Cardiac muscle cell (in vitro differentiated cells and primary cell): Measurements from ENCODE around the gene LGALS4. TPM values are rescaled to one million over a fixed set of nuclear protein-coding genes. Genes with fewer than 3 reads are reported as not detected.
"Not testable (repeated sequence)": the region's sequence is repeated elsewhere in the genome, so short reads cannot be mapped to it uniquely, and the experiment has no call there.

Experiments used
- DNase-seq, 2 donors: peaks; one replicate each; pipeline versions ENCODE4 v3.0.0 to v3.0.0-alpha.2; 2010 to 2017; ENCODE audit warnings: low read depth in 1 of 2, low spot score in 1 of 2
- H3K27ac ChIP-seq: fragments of 200-600 bp; sonication (generic); 2 replicates; pipeline ENCODE4 v1.5.1; 2016
- H3K27me3 ChIP-seq: fragments of 200-600 bp; sonication (generic); 2 replicates; pipeline ENCODE4 v1.6.0; 2016; ENCODE audit warnings: control low read depth
- H3K36me3 ChIP-seq: fragments of 200-600 bp; sonication (generic); 2 replicates; pipeline ENCODE4 v1.5.1; 2016; ENCODE audit warnings: control low read depth
- H3K4me1 ChIP-seq: fragments of 200-600 bp; sonication (generic); 2 replicates; pipeline ENCODE4 v1.8.1; 2017; ENCODE audit warnings: low read depth, mild to moderate bottlenecking, mixed run types
- H3K4me3 ChIP-seq: fragments of 200-600 bp; sonication (generic); 2 replicates; pipeline ENCODE4 v1.5.1; 2016; ENCODE audit warnings: mild to moderate bottlenecking
- H3K9me3 ChIP-seq: fragments of 200-600 bp; sonication (generic); 2 replicates; pipeline ENCODE4 v1.5.1; 2017; ENCODE audit warnings: low read depth, mild to moderate bottlenecking, control low read depth
- polyA plus RNA-seq: library from polyadenylated mRNA; unstranded; fragments of >200 nt; fragmentation: Nextera tagmentation; extraction: Ambion mirVana; gene quantifications from 2 replicates; pipeline ENCODE4 v1.2.1, GENCODE V29; 2016
- total RNA-seq: library from RNA; depleted of rRNA; stranded (reverse); fragments of >200 nt; gene quantifications from 2 replicates; pipeline ENCODE4 v1.2.3, GENCODE V29; 2016
- TF ChIP-seq, protein P1 (sequence below): IDR thresholded peaks from 2 replicates; pipeline ENCODE4 v1.5.1; 2012; ENCODE audit warnings: low read depth, mild to moderate bottlenecking, low read length

Gene LGALS4
- total RNA-seq (0.46 and 1.0 TPM in 2 replicates), polyA plus RNA-seq (0.50 and 2.0 TPM in 2 replicates)

- TF ChIP-seq, protein P1, sequence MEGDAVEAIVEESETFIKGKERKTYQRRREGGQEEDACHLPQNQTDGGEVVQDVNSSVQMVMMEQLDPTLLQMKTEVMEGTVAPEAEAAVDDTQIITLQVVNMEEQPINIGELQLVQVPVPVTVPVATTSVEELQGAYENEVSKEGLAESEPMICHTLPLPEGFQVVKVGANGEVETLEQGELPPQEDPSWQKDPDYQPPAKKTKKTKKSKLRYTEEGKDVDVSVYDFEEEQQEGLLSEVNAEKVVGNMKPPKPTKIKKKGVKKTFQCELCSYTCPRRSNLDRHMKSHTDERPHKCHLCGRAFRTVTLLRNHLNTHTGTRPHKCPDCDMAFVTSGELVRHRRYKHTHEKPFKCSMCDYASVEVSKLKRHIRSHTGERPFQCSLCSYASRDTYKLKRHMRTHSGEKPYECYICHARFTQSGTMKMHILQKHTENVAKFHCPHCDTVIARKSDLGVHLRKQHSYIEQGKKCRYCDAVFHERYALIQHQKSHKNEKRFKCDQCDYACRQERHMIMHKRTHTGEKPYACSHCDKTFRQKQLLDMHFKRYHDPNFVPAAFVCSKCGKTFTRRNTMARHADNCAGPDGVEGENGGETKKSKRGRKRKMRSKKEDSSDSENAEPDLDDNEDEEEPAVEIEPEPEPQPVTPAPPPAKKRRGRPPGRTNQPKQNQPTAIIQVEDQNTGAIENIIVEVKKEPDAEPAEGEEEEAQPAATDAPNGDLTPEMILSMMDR = no peak
- Histone ChIP-seq H3K27me3 (no peaks in the 10 kb centered on the region), H3K9me3 (no peaks in the 10 kb centered on the region), H3K27ac (no peak within 1 kb of the TSS), H3K4me3 (no peak within 1 kb of the TSS), H3K36me3 (peaks cover 12% of the 10 kb centered on the region), H3K4me1 (peaks cover 4% of the 10 kb centered on the region)
- DNase-seq = no peak
These were observed at the start of gene LGALS4 for GRCh38 chr19:38812841-38813320. TSS of gene LGALS4 (minus strand) at chr19:38812945. CDS start at chr19:38812886, 59 bp downstream.

DNA sequence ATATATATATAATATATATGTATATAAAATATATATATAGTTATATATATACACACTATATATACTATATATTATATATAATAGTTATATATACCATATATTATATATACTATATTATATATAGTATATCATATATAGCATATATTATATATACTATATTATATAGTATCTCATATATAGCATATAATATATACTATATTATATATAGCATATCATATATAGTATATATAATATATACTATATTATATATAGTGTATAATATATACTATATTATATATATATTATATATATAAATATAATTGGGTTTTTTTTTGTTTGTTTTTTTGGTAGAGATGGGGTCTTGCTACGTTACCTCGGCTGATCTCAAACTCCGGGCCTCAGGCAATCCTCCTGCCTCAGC, 48.6 kb upstream of the LGALS4 start:
- no peaks in the 10 kb centered on the region for H3K9me3 ChIP-seq
- TF ChIP-seq, protein P1 = no peak
- peaks cover 19% of the 10 kb centered on the region for H3K4me1 ChIP-seq
- no peak for DNase-seq
- no peaks in the 10 kb centered on the region for H3K36me3 ChIP-seq
- H3K4me3 ChIP-seq = no peak overlapping the region
- H3K27me3 ChIP-seq = no peaks in the 10 kb centered on the region
- no peak overlapping the region for H3K27ac ChIP-seq

- H3K4me3 ChIP-seq, H3K9me3 ChIP-seq, H3K36me3 ChIP-seq, H3K27me3 ChIP-seq: not testable (repeated sequence)
- H3K4me1 ChIP-seq = peaks cover 19% of the 10 kb centered on the region
- DNase-seq = peak in 1 of 2 donors; percentile 36
- H3K27ac ChIP-seq = peak overlapping the region; percentile 80
These were observed 47.0 kb upstream of the LGALS4 start for GRCh38 chr19:38859631-38860204.

GRCh38 chr19:38856813-38857212, 44.1 kb upstream of the LGALS4 start:
- TF ChIP-seq, protein P1 = no peak
- no peaks in the 10 kb centered on the region for H3K36me3 ChIP-seq
- H3K9me3 ChIP-seq = no peaks in the 10 kb centered on the region
- no peaks in the 10 kb centered on the region for H3K27me3 ChIP-seq
- no peak overlapping the region for H3K4me3 ChIP-seq
- DNase-seq = no peak
- no peak overlapping the region for H3K27ac ChIP-seq
- H3K4me1 ChIP-seq = peaks cover 19% of the 10 kb centered on the region

DNA sequence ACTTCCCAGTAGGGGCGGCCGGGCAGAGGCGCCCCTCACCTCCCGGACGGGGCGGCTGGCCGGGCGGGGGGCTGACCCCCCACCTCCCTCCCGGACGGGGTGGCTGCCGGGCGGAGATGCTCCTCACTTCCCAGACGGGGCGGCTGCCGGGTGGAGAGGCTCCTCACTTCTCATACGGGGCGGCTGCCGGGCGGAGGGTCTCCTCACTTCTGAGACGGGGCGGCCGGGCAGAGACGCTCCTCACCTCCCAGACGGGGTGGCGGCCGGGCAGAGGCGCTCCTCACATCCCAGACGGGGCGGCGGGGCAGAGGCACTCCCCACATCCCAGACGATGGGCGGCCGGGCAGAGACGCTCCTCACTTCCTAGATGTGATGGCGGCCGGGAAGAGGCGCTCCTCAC, 43.0 kb upstream of the LGALS4 start:
- not testable (repeated sequence) for H3K27me3 ChIP-seq, H3K9me3 ChIP-seq, H3K27ac ChIP-seq, H3K36me3 ChIP-seq, H3K4me3 ChIP-seq, DNase-seq
- peaks cover 24% of the 10 kb centered on the region for H3K4me1 ChIP-seq

- H3K36me3 ChIP-seq, DNase-seq, H3K9me3 ChIP-seq, H3K27me3 ChIP-seq, H3K4me3 ChIP-seq, H3K27ac ChIP-seq: not testable (repeated sequence)
- peaks cover 16% of the 10 kb centered on the region for H3K4me1 ChIP-seq
These were observed 42.2 kb upstream of the LGALS4 start for GRCh38 chr19:38854961-38855360.

GRCh38 chr19:38853214-38853613, 40.5 kb upstream of the LGALS4 start:
- peak overlapping the region; percentile 99 for H3K27ac ChIP-seq
- H3K4me3 ChIP-seq = peak overlapping the region; percentile 95

More at GRCh38 chr19:38853214-38853613, 40.5 kb upstream of the LGALS4 start:
- Histone ChIP-seq H3K9me3 (no peaks in the 10 kb centered on the region), H3K4me1 (peaks cover 14% of the 10 kb centered on the region), H3K27me3 (no peaks in the 10 kb centered on the region), H3K36me3 (no peaks in the 10 kb centered on the region)
- no peak for DNase-seq
- TF ChIP-seq, protein P1 = no peak
